Ovary (tissue), 9 donors: ENCODE data around the gene ABTB2. TPM values are rescaled to one million over a fixed set of nuclear protein-coding genes. Genes with fewer than 3 reads are reported as not detected.

Source experiments
- DNase-seq, 5 donors: peaks; one replicate each; pipeline ENCODE4 v3.0.0-alpha.2; 2019 to 2020
- H3K27ac ChIP-seq, 2 donors: fragments of 200-600 bp; one replicate each; pipeline versions ENCODE4 v1.5.1 to v1.8.0; 2019 to 2022
- H3K27me3 ChIP-seq: fragments of 200-600 bp; one replicate; pipeline ENCODE4 v1.8.0; 2022
- H3K36me3 ChIP-seq: fragments of 200-600 bp; sonication (generic); one replicate; pipeline ENCODE4 v1.5.1; 2019
- H3K4me1 ChIP-seq: one replicate; pipeline ENCODE4 v1.8.1; 2013; ENCODE audit warnings: mild to moderate bottlenecking, moderate library complexity; ENCODE audit not compliant: insufficient read depth
- H3K4me3 ChIP-seq: fragments of 200-600 bp; sonication (generic); one replicate; pipeline ENCODE4 v1.5.1; 2017
- H3K9me3 ChIP-seq, 2 donors: fragments of 200-600 bp in 1 of 2; sonication (generic) in 1 of 2; one replicate each; pipeline versions ENCODE4 v1.5.1 to v1.8.1; 2013 to 2019; ENCODE audit warnings: mild to moderate bottlenecking in 1 of 2, moderate library complexity in 1 of 2
- EP300 ChIP-seq: sonication (generic); formaldehyde crosslinking; IDR thresholded peaks from one replicate; pipeline ENCODE4 v1.6.1; 2017; ENCODE audit warnings: antibody characterized with exemption
- POLR2A ChIP-seq: fragments of 450-650 bp; IDR thresholded peaks from one replicate; pipeline ENCODE4 v1.6.1; 2017; ENCODE audit warnings: antibody characterized with exemption, mild to moderate bottlenecking, moderate library complexity
- WGBS, 3 donors: extraction: QIAGEN DNeasy Blood & Tissue Kit in 1 of 3; methylation state at CpG; one replicate each; pipeline versions ENCODE4 v1.1.5 to v1.1.7; 2013 to 2017; 5-methylcytosine and 5-hydroxymethylcytosine counted together
- intact Hi-C, 4 donors: fragments of 100-400 bp; cut with DNase I; formaldehyde crosslinking; loops; one replicate each; pipeline versions ENCODE4 v1.11.0 to v1.15.1; 2022 to 2023
- polyA plus RNA-seq, 2 donors: library from polyadenylated mRNA; stranded (reverse); fragments of 200-250 nt in 1 of 2; fragments of 350-450 nt in 1 of 2; fragmentation: Illumina TruSeq in 1 of 2; extraction: RNeasy Lipid Tissue Mini Kit (QIAGEN cat#74804) in 1 of 2; gene quantifications; one replicate each; pipeline ENCODE4 v1.2.3, GENCODE V29; 2013 to 2014
- total RNA-seq, 7 donors: library from RNA; depleted of rRNA in 2 of 7; stranded (reverse); fragments of >200 nt in 2 of 7; fragmentation: NEBNext Ultra II Directional in 3 of 7; extraction: Animal tissue kit (Norgen Biotek cat#: 25700) in 3 of 7; gene quantifications; one replicate each; pipeline versions ENCODE4 v1.1.0 to v1.2.4, GENCODE V29; 2016 to 2023
- TF ChIP-seq, protein P1 (sequence below), 3 donors: fragments of 450-650 bp in 2 of 3; fragments of 200-600 bp in 1 of 3; IDR thresholded peaks; one replicate each; pipeline versions ENCODE4 v1.5.1 to v1.8.0; 2016 to 2022; ENCODE audit warnings: antibody characterized with exemption in 3 of 3, mild to moderate bottlenecking in 1 of 3
- donor health status: DM: no; HTN: no; CAD: no; lungs with moderate emphysema.
- donor health status: DM: no; HTN: no; CAD: no.
- donor health status: Bipolar disorder and iron deficiency.
- donor health status: DM: yes; HTN: yes; CAD: no.
- donor health status: DM: no; HTN: no; CAD: no.
- donor health status: DM: yes; HTN: yes; CAD: no.

ABTB2 gene
- total and polyA plus RNA-seq, 9 donors = 1.2 to 7.2 (median 2.6) TPM

DNA sequence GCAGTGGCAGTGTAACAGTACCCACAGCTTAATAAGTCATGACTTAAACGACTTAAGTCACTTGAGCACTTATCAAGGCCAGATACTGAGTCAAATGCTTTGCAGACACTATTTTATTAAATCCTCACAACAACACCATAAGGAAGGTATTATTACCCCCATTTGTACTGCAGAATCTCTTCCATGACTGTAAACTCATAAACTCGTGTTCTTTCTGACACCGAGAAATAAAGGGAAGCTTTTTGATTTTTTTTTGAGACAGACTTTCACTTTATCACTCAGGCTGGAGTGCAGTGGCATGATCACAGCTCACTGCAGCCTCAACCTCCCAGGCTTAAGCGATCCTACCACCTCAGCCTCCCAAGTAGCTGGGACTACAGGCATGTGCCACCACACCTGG, 103.8 kb downstream of the ABTB2 start:
- Histone ChIP-seq H3K27ac (no peak overlapping the region), H3K27me3 (no peaks in the 10 kb centered on the region), H3K4me3 (no peak overlapping the region), H3K36me3 (no peaks in the 10 kb centered on the region), H3K9me3 (no peaks in the 10 kb centered on the region), H3K4me1 (no peaks in the 10 kb centered on the region)
- intact Hi-C loops = no loop called here
- TF ChIP-seq POLR2A (no peak), EP300 (no peak)
- TF ChIP-seq, protein P1, sequence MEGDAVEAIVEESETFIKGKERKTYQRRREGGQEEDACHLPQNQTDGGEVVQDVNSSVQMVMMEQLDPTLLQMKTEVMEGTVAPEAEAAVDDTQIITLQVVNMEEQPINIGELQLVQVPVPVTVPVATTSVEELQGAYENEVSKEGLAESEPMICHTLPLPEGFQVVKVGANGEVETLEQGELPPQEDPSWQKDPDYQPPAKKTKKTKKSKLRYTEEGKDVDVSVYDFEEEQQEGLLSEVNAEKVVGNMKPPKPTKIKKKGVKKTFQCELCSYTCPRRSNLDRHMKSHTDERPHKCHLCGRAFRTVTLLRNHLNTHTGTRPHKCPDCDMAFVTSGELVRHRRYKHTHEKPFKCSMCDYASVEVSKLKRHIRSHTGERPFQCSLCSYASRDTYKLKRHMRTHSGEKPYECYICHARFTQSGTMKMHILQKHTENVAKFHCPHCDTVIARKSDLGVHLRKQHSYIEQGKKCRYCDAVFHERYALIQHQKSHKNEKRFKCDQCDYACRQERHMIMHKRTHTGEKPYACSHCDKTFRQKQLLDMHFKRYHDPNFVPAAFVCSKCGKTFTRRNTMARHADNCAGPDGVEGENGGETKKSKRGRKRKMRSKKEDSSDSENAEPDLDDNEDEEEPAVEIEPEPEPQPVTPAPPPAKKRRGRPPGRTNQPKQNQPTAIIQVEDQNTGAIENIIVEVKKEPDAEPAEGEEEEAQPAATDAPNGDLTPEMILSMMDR (IDR thresholded peaks at IDR 0.05) = no peak
- no peak for DNase-seq
- WGBS, 3 donors = 82 to 86% (median 82%) methylated on average over 4 of the region's 4 CpGs

DNA sequence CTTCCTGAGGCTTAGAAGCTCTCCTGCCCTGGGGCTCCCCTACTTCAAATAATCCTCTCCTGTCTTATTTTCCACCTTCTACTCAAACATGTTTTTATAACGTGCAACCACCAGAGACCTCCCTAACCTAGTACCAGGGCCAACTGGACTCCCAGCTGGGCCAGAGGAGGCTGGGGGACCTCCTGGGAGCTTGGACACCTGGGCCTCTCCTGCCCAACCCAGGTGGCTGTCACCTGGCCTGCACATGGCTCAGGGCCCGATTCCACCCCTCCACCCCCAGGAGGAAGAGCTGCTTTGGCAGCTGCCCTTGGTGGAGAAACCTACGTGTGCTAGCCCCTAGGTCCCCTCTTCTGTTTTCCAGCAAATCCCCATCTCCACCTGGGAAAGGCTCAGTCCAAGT, 105.2 kb downstream of the ABTB2 start:
- H3K27me3 ChIP-seq = no peaks in the 10 kb centered on the region

DNA sequence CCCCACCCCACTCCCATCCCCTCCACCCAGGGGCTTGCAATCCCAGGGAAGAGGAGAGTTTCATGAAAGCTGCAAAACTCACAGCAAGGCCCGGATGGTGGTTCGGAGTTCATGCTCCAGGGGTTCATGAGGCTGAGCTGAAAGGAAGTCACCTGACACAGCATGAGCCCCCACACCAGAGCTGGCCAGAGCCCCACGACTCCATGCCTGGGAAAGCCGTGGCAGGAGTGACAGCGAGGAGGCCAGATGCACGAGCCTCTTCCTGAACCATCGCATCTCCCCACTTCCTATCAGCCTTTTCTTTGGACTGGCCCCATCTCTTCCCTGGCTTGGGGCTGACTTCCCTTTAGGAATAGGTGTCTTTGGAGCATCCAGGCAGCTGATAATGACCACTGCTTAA, 105.8 kb downstream of the ABTB2 start:
- no peak overlapping the region for H3K27ac ChIP-seq
- no peaks in the 10 kb centered on the region for H3K4me1 ChIP-seq
- TF ChIP-seq, protein P1 (IDR thresholded peaks at IDR 0.05) = no peak
- TF ChIP-seq POLR2A (no peak), EP300 (no peak)
- no peak for DNase-seq
- no peaks in the 10 kb centered on the region for H3K27me3 ChIP-seq
- WGBS, 3 donors = 75 to 84% (median 80%) methylated on average over 7 of the region's 7 CpGs
- no peak overlapping the region for H3K4me3 ChIP-seq
- H3K9me3 ChIP-seq = no peaks in the 10 kb centered on the region
- no peaks in the 10 kb centered on the region for H3K36me3 ChIP-seq
- intact Hi-C loops = no loop called here

More for the DNA sequence above, 105.2 kb downstream of the ABTB2 start:
- intact Hi-C loops = no loop called here
- Histone ChIP-seq H3K36me3 (no peaks in the 10 kb centered on the region), H3K27ac (no peak overlapping the region), H3K4me1 (no peaks in the 10 kb centered on the region), H3K9me3 (no peaks in the 10 kb centered on the region), H3K4me3 (no peak overlapping the region)
- WGBS, 3 donors = 84 to 95% (median 89%) methylated on average over 3 of the region's 3 CpGs
- TF ChIP-seq, protein P1 (IDR thresholded peaks at IDR 0.05) = no peak
- TF ChIP-seq POLR2A (no peak), EP300 (no peak)
- DNase-seq = no peak

DNA sequence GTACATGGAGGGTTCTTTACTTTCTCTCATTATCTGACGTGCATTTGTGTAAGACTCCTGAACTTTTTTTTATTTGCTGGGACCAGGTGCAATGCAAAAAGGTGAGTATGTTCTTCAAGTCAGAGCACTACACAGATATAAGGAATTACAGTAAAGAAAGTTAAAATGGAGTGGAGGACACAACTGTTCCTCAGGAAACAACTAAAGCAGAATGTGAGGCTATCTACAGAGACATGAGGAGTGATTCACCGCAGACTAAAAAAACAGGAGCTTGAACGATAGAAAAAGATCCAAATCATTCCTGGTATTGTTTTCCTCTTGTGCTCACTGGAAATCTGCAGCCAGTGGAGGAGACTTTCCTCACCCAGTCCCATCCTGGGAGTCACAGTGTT, 106.2 kb downstream of the ABTB2 start:
- intact Hi-C loops = loop anchor here in 1 of 4 donors (2.0 kb wide), 1 partner anchor 19 kb away; no protein-coding TSS in a partner anchor
- Histone ChIP-seq H3K4me3 (no peak overlapping the region), H3K9me3 (no peaks in the 10 kb centered on the region), H3K4me1 (no peaks in the 10 kb centered on the region), H3K27me3 (no peaks in the 10 kb centered on the region), H3K36me3 (no peaks in the 10 kb centered on the region), H3K27ac (no peak overlapping the region)
- 37 to 43% (median 42%) methylated on average over 3 of the region's 3 CpGs for WGBS, 3 donors
- DNase-seq = no peak
- no peak for TF ChIP-seq POLR2A
- TF ChIP-seq, protein P1 (IDR thresholded peaks at IDR 0.05) = no peak
- no peak for TF ChIP-seq EP300
